ENCODE results near the gene C6orf89.

The C6orf89 gene

GRCh38 chr6:36893976-36894932 is 8.5 kb downstream of the C6orf89 start:
- Histone ChIP-seq H3K4me1 (ENCODE audit: insufficient read depth, low read length, poor library complexity, severe bottlenecking) (peaks cover 18% of the 10 kb centered on the region), H2AFZ (ENCODE audit: low read length) (no peak overlapping the region), H3K4me2 (ENCODE audit: low read depth, low read length, poor library complexity, severe bottlenecking) (no peak overlapping the region), H3K9me3 (ENCODE audit: insufficient read depth, low read depth, low read length) (no peaks in the 10 kb centered on the region), H4K20me1 (ENCODE audit: insufficient read depth, low read length, poor library complexity, severe bottlenecking) (no peaks in the 10 kb centered on the region), H3K79me2 (ENCODE audit: insufficient read depth, low read length) (peaks cover 31% of the 10 kb centered on the region), H3K4me3 (ENCODE audit: low read length, poor library complexity, severe bottlenecking) (no peak overlapping the region), H3K9me2 (replicated peaks; ENCODE audit: low read depth, low read length) (no peaks in the 10 kb centered on the region), H3F3A (ENCODE audit: low read depth) (no peaks in the 10 kb centered on the region), H3K27me3 (ENCODE audit: insufficient read depth, low read length, poor library complexity, severe bottlenecking) (no peaks in the 10 kb centered on the region), H3K36me3 (ENCODE audit: insufficient read depth, low read length) (no peaks in the 10 kb centered on the region), H3K9ac (ENCODE audit: low read depth, low read length, poor library complexity, severe bottlenecking) (no peak overlapping the region)
- TF ChIP-seq EZH2phosphoT487 (IDR thresholded peaks at IDR 0.05; ENCODE audit: borderline replicate concordance) (no peak), CTCF (conservative IDR thresholded peaks at IDR 0.05; ENCODE audit: low read length) (no peak)

- no peak overlapping the region for H3K4me3 ChIP-seq (ENCODE audit: low read length, poor library complexity, severe bottlenecking)
- H3K4me2 ChIP-seq (ENCODE audit: low read depth, low read length, poor library complexity, severe bottlenecking): no peak overlapping the region
- peaks cover 9% of the 10 kb centered on the region for H3K36me3 ChIP-seq (ENCODE audit: insufficient read depth, low read length)
- no peak overlapping the region for H2AFZ ChIP-seq (ENCODE audit: low read length)
- no peak overlapping the region for H3K9ac ChIP-seq (ENCODE audit: low read depth, low read length, poor library complexity, severe bottlenecking)
- no peaks in the 10 kb centered on the region for H3K9me3 ChIP-seq (ENCODE audit: insufficient read depth, low read depth, low read length)
- H3K79me2 ChIP-seq (ENCODE audit: insufficient read depth, low read length): peaks cover 12% of the 10 kb centered on the region
- no peaks in the 10 kb centered on the region for H4K20me1 ChIP-seq (ENCODE audit: insufficient read depth, low read length, poor library complexity, severe bottlenecking)
- peak; percentile 75 for TF ChIP-seq CTCF (conservative IDR thresholded peaks at IDR 0.05; ENCODE audit: low read length)
- TF ChIP-seq EZH2phosphoT487 (IDR thresholded peaks at IDR 0.05; ENCODE audit: borderline replicate concordance): no peak
- no peaks in the 10 kb centered on the region for H3K27me3 ChIP-seq (ENCODE audit: insufficient read depth, low read length, poor library complexity, severe bottlenecking)
- H3F3A ChIP-seq (ENCODE audit: low read depth): no peaks in the 10 kb centered on the region
- no peaks in the 10 kb centered on the region for H3K9me2 ChIP-seq (replicated peaks; ENCODE audit: low read depth, low read length)
- H3K4me1 ChIP-seq (ENCODE audit: insufficient read depth, low read length, poor library complexity, severe bottlenecking): peaks cover 14% of the 10 kb centered on the region
These were observed 11.9 kb downstream of the C6orf89 start for GRCh38 chr6:36897609-36898008.

GRCh38 chr6:36904114-36904513 is 18.4 kb downstream of the C6orf89 start:
- H3K4me2 ChIP-seq (ENCODE audit: low read depth, low read length, poor library complexity, severe bottlenecking): peak overlapping the region; percentile 14

More at GRCh38 chr6:36904114-36904513, 18.4 kb downstream of the C6orf89 start:
- peaks cover 16% of the 10 kb centered on the region for H3K36me3 ChIP-seq (ENCODE audit: insufficient read depth, low read length)
- no peak overlapping the region for H3K4me3 ChIP-seq (ENCODE audit: low read length, poor library complexity, severe bottlenecking)
- peak overlapping the region; percentile 37 for H3K9ac ChIP-seq (ENCODE audit: low read depth, low read length, poor library complexity, severe bottlenecking)
- H3K9me2 ChIP-seq (replicated peaks; ENCODE audit: low read depth, low read length): no peaks in the 10 kb centered on the region
- H2AFZ ChIP-seq (ENCODE audit: low read length): no peak overlapping the region
- no peaks in the 10 kb centered on the region for H3K27me3 ChIP-seq (ENCODE audit: insufficient read depth, low read length, poor library complexity, severe bottlenecking)
- no peaks in the 10 kb centered on the region for H4K20me1 ChIP-seq (ENCODE audit: insufficient read depth, low read length, poor library complexity, severe bottlenecking)
- no peaks in the 10 kb centered on the region; the same call in 1 of the 2 replicates for H3F3A ChIP-seq (ENCODE audit: low read depth)
- H3K4me1 ChIP-seq (ENCODE audit: insufficient read depth, low read length, poor library complexity, severe bottlenecking): peaks cover 61% of the 10 kb centered on the region
- H3K9me3 ChIP-seq (ENCODE audit: insufficient read depth, low read depth, low read length): no peaks in the 10 kb centered on the region
- TF ChIP-seq EZH2phosphoT487 (IDR thresholded peaks at IDR 0.05; ENCODE audit: borderline replicate concordance): no peak
- no peak for TF ChIP-seq CTCF (conservative IDR thresholded peaks at IDR 0.05; ENCODE audit: low read length)
- H3K79me2 ChIP-seq (ENCODE audit: insufficient read depth, low read length): peaks cover 10% of the 10 kb centered on the region; the same call in 1 of the 2 replicates

All from Loucy (cell line).